ENCODE results near the gene LAGE3. TPM values are rescaled to one million over a fixed set of nuclear protein-coding genes. Genes with fewer than 3 reads are reported as not detected.
A peak's percentile ranks its signal among the peaks of the same experiment; 100 is the strongest.

Gene LAGE3
- 10 to 100 TPM; 42.3 to 42.8 TPM for total RNA-seq

- no peaks in the 10 kb centered on the region for H3K27me3 Mint-ChIP-seq (ENCODE audit: low read depth)
- CTCF ChIA-PET = interaction anchor here (0.6 kb wide), 1 partner anchor 48 kb away, joined by 3 read pairs; no protein-coding TSS in a partner anchor
- peak within 1 kb of the TSS; percentile 94 for H3K27ac Mint-ChIP-seq
- H3K36me3 Mint-ChIP-seq (ENCODE audit: low read depth) = peaks cover 4% of the 10 kb centered on the region
- DNase-seq = peak; percentile 95
- peak within 1 kb of the TSS; percentile 83 for H3K4me3 Mint-ChIP-seq
- H3K4me1 Mint-ChIP-seq (ENCODE audit: low read depth) = peaks cover 30% of the 10 kb centered on the region
- intact Hi-C loops (cut with micrococcal nuclease) = loop anchor here (1.0 to 5.0 kb wide), 8 partner anchors 11 to 507 kb away; partner anchors contain the start of genes ATP6AP1, FAM3A, FAM50A and HCFC1
- H3K9me3 Mint-ChIP-seq = no peaks in the 10 kb centered on the region
These were observed at the start of gene LAGE3 for GRCh38 chrX:154478728-154479622. Gene LAGE3 (minus strand): TSS chrX:154479281. CDS start chrX:154478915, 366 bp downstream.

DNA sequence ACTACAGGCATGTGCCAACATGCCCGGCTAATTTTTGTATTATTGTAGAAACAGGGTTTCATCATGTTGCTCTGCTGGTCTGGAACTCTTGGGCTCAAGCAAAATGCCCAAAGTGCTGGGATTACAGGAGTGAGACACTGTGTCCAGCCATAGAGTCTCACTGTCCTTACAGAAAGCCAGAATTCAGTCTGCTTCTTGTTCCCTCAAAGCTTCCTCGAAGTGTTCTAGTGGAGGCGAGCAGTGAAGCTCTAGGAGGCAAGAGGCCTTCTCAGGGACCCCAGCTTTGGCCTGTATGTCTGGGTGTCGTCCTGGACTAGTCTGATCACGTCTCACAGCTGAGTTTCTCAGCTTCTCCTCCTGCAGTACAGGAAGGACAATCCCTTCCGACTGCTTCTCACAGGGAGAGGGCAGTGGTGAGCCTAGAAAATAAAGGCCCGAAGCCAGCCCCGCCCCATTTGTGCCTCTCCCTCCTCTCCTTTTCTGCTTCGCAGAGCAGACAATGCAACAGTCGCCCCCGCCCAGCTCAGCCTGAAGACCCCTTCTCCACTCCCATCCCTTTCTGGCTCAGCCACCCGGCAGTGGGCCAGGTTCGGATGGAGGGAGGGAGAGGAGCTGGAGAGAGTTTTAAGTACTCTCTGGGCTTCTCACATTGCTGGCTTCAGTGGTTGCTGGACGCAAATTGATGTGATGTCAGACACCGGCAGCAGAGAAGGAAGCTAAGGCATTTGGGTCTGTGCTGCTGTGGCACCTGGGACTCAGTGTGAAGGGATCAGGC, 48.0 kb upstream of the LAGE3 start:
- intact Hi-C loops (cut with micrococcal nuclease) = loop anchor here (2.0 to 5.0 kb wide), 2 partner anchors 20 to 130 kb away; partner anchors contain the start of genes G6PD, IKBKG and RPL10
- H3K4me3 Mint-ChIP-seq = no peak overlapping the region
- no peaks in the 10 kb centered on the region for H3K9me3 Mint-ChIP-seq
- peak overlapping the region; percentile 79 for H3K27ac Mint-ChIP-seq
- CTCF ChIA-PET = interaction anchor here (0.6 to 2.2 kb wide), 15 partner anchors 8 to 866 kb away, joined by 3 to 8 read pairs (median 4); partner anchors contain the start of gene FAM3A
- H3K27me3 Mint-ChIP-seq (ENCODE audit: low read depth) = no peaks in the 10 kb centered on the region
- H3K36me3 Mint-ChIP-seq (ENCODE audit: low read depth) = peaks cover 3% of the 10 kb centered on the region
- peak; percentile 84 for DNase-seq
- peaks cover 15% of the 10 kb centered on the region for H3K4me1 Mint-ChIP-seq (ENCODE audit: low read depth)

DNA sequence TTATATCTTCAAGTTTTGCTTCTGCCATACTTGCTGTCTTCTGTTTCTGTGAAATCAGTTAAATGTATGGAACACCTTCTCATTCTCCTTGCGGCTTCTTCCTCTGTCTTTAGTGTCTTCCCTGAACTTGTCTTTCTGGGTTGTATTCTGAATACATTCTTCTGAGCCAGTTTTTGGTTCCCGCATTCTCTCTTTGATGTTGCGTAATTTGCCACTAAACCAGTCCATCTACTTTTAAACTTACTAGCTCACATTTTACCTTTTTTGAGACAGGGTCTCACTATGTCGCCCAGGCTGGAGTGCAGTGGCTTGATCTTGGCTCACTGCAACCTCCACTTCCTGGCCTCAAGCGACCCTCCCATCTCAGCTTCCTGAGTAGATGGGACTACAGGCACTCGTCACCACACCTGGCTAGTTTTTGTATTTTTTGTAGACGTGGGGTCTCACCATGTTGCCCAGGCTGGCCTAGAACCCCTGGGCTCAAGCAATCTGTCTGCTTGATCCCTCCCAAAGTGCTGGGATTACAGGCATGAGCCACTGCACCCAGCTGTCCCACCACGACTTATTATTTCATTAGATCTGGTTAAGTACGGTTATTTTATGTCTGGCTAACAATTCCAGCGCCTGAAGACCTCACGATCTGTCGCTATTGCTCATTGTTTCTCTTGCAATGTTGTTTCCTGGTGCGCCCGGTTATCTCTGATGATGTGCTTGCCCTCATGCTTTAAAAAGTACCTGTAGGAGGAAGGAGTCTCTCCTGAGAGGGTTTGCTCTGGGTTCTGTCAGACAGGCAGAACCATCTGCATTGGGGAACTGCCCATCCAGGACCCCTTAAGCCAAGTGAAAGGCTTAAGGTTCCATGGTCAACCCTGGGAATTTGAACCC, 46.8 kb upstream of the LAGE3 start:
- intact Hi-C loops (cut with micrococcal nuclease) = loop anchor here (2.0 to 5.0 kb wide), 2 partner anchors 21 to 129 kb away; partner anchors contain the start of genes G6PD, IKBKG and RPL10
- peak overlapping the region; percentile 66 for H3K27ac Mint-ChIP-seq
- H3K4me1 Mint-ChIP-seq (ENCODE audit: low read depth) = peaks cover 15% of the 10 kb centered on the region
- no peaks in the 10 kb centered on the region for H3K36me3 Mint-ChIP-seq (ENCODE audit: low read depth)
- H3K27me3 Mint-ChIP-seq (ENCODE audit: low read depth) = no peaks in the 10 kb centered on the region
- no peak overlapping the region for H3K4me3 Mint-ChIP-seq
- H3K9me3 Mint-ChIP-seq = no peaks in the 10 kb centered on the region
- DNase-seq = peak; percentile 12
- CTCF ChIA-PET = interaction anchor here (0.8 to 1.3 kb wide), 3 partner anchors 7 to 35 kb away, joined by 3 to 6 read pairs (median 4); partner anchors contain the start of gene SLC10A3

DNA sequence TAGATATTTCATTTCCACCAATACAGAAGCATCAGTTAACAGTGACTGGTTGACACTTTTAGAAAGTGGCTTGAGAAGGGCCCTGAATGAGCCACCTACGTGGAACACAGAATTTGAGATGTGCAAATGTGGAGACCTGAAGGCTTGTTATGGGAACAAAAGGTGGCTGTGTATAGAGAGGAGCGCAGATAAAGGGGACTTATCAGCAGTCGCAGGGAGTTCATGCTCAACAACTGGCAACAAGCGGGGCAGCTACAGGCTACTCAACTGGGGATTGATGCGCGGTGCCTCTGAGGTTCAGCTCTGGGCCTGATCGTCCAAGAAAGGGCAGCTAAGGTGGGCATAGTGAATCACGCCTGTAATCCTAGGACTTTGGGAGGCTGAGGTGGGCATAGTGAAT, 40.3 kb upstream of the LAGE3 start:
- H3K36me3 Mint-ChIP-seq (ENCODE audit: low read depth) = peaks cover 1% of the 10 kb centered on the region
- H3K4me1 Mint-ChIP-seq (ENCODE audit: low read depth) = peaks cover 5% of the 10 kb centered on the region
- CTCF ChIA-PET = interaction anchor here (1.2 kb wide), 1 partner anchor 7 kb away, joined by 4 read pairs; no protein-coding TSS in a partner anchor
- no peak for DNase-seq
- no peak overlapping the region for H3K27ac Mint-ChIP-seq
- no peak overlapping the region for H3K4me3 Mint-ChIP-seq
- H3K27me3 Mint-ChIP-seq (ENCODE audit: low read depth) = no peaks in the 10 kb centered on the region
- H3K9me3 Mint-ChIP-seq = no peaks in the 10 kb centered on the region
- intact Hi-C loops (cut with micrococcal nuclease) = loop anchor here (5.0 kb wide), 1 partner anchor 142 kb away; the partner anchor contains the start of gene EMD

GRCh38 chrX:154517101-154517781, 38.2 kb upstream of the LAGE3 start:
- Mint-ChIP-seq H3K4me3 (peak overlapping the region; percentile 83), H3K36me3 (ENCODE audit: low read depth) (peaks cover 1% of the 10 kb centered on the region), H3K27ac (no peak overlapping the region), H3K27me3 (ENCODE audit: low read depth) (no peaks in the 10 kb centered on the region), H3K4me1 (ENCODE audit: low read depth) (peaks cover 18% of the 10 kb centered on the region), H3K9me3 (no peaks in the 10 kb centered on the region)
- no peak for DNase-seq
- intact Hi-C loops (cut with micrococcal nuclease) = loop anchor here (2.0 to 5.0 kb wide), 3 partner anchors 30 to 140 kb away; partner anchors contain the start of genes EMD, G6PD, IKBKG and LAGE3
- CTCF ChIA-PET = interaction anchor here (2.1 kb wide), 1 partner anchor 10 kb away, joined by 7 read pairs; no protein-coding TSS in a partner anchor

DNA sequence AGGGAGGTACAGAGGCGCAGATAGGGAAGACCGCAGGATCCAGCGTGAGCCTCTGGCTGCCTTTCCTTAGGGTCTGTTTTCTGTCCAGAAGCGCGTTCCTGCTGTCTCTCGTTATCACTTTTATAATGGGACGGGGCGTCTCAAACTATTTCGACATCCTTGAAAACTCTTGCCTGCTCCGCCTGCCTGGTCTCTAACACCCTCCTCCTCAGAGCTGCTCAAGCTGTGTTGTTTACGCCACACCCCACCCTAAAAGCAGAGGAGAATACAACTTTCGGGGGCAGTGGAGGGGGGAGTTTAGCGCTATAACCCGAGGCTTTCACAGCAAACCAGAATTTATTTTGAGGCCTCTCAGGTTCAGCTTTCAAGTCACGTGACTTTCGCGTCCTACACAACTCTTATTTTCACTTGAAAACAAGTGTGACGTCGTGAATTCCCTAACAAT, 37.6 kb upstream of the LAGE3 start:
- no peak for DNase-seq
- H3K36me3 Mint-ChIP-seq (ENCODE audit: low read depth) = peaks cover 1% of the 10 kb centered on the region

DNA sequence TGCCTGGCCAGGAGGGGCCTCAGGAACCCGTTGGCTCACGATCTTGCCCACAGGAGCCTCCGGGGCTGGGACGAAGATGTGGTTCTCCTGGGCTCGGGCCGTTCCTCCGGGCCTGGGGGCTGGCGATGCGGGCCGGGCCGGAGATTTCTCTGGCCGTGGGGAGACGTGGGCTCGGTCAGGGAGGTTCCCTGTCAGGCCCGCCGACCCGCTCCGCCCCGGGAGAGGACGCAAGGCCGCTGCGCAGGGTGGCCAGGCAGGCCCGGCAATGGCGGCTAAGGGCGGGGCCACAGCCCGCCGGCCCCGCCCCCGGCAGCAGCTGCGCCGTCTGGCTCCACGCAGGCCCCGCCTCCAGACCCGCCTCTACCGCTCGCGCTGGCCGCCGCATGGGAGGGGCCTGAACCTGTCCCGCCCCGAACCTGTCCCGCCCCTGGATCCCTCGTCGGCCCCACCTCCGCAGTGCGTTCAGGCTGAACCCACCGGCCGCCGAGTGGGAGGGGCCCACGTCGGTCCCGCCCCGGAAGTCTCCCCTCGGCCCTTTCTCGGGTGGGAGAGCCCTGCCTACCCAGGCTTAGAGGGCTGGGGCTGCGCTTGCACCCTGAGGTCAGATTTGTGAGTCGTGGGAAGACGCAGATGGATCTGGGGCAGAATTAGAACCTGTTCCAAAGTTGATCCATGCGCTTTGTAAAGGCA, 37.0 kb upstream of the LAGE3 start, which contains the start of gene FAM3A:
TSS of gene FAM3A (minus strand) at position 267 of the 690 bp plus-strand sequence. CDS start 460 bp downstream, outside the sequence.
- CTCF ChIA-PET = interaction anchor here (2.1 kb wide), 1 partner anchor 11 kb away, joined by 7 read pairs; no protein-coding TSS in a partner anchor
- Mint-ChIP-seq H3K4me3 (peak within 1 kb of the TSS; percentile 83), H3K27me3 (ENCODE audit: low read depth) (no peaks in the 10 kb centered on the region), H3K4me1 (ENCODE audit: low read depth) (peaks cover 23% of the 10 kb centered on the region), H3K9me3 (no peaks in the 10 kb centered on the region), H3K27ac (peak within 1 kb of the TSS; percentile 79), H3K36me3 (ENCODE audit: low read depth) (peaks cover 3% of the 10 kb centered on the region)
- intact Hi-C loops (cut with micrococcal nuclease) = loop anchor here (1.0 to 5.0 kb wide), 4 partner anchors 26 to 139 kb away; partner anchors contain the start of genes EMD, G6PD, IKBKG and LAGE3
- peak; percentile 95 for DNase-seq

More for the DNA sequence above, 37.6 kb upstream of the LAGE3 start:
- intact Hi-C loops (cut with micrococcal nuclease) = loop anchor here (1.0 to 5.0 kb wide), 4 partner anchors 26 to 139 kb away; partner anchors contain the start of genes EMD, G6PD, IKBKG and LAGE3
- Mint-ChIP-seq H3K9me3 (no peaks in the 10 kb centered on the region), H3K4me3 (peak overlapping the region; percentile 83), H3K27me3 (ENCODE audit: low read depth) (no peaks in the 10 kb centered on the region), H3K27ac (peak overlapping the region; percentile 79), H3K4me1 (ENCODE audit: low read depth) (peaks cover 22% of the 10 kb centered on the region)
- CTCF ChIA-PET = interaction anchor here (2.1 kb wide), 1 partner anchor 10 kb away, joined by 7 read pairs; no protein-coding TSS in a partner anchor

GRCh38 chrX:154515090-154515965, 36.2 kb upstream of the LAGE3 start:
- H3K27ac Mint-ChIP-seq = peak overlapping the region; percentile 71
- intact Hi-C loops (cut with micrococcal nuclease) = loop anchor here (5.0 kb wide), 1 partner anchor 138 kb away; the partner anchor contains the start of gene EMD
- H3K27me3 Mint-ChIP-seq (ENCODE audit: low read depth) = no peaks in the 10 kb centered on the region
- H3K4me1 Mint-ChIP-seq (ENCODE audit: low read depth) = peaks cover 24% of the 10 kb centered on the region
- H3K36me3 Mint-ChIP-seq (ENCODE audit: low read depth) = peaks cover 4% of the 10 kb centered on the region
- CTCF ChIA-PET = interaction anchor here (2.1 kb wide), 1 partner anchor 12 kb away, joined by 7 read pairs; no protein-coding TSS in a partner anchor
- peak; percentile 38 for DNase-seq
- peak overlapping the region; percentile 82 for H3K4me3 Mint-ChIP-seq
- no peaks in the 10 kb centered on the region for H3K9me3 Mint-ChIP-seq

- peaks cover 11% of the 10 kb centered on the region for H3K36me3 Mint-ChIP-seq (ENCODE audit: low read depth)
- no peak overlapping the region for H3K4me3 Mint-ChIP-seq
- peaks cover 24% of the 10 kb centered on the region for H3K4me1 Mint-ChIP-seq (ENCODE audit: low read depth)
- H3K9me3 Mint-ChIP-seq = no peaks in the 10 kb centered on the region
- H3K27me3 Mint-ChIP-seq (ENCODE audit: low read depth) = no peaks in the 10 kb centered on the region
- CTCF ChIA-PET = no interaction called here
- no peak for DNase-seq
- peak overlapping the region; percentile 44 for H3K27ac Mint-ChIP-seq
- intact Hi-C loops (cut with micrococcal nuclease) = no loop called here
These were observed 34.6 kb upstream of the LAGE3 start for GRCh38 chrX:154513716-154514115.
